Astrocyte (in vitro differentiated cells and primary cell): ENCODE measurements around the gene DDX23.

Source experiments
- EZH2 ChIP-seq: IDR thresholded peaks from 2 replicates; pipeline ENCODE4 v1.6.1; 2012; ENCODE audit warnings: mild to moderate bottlenecking, low read length, inconsistent platforms; ENCODE audit not compliant: insufficient read depth
- TF ChIP-seq, protein P1 (sequence below): IDR thresholded peaks from 2 replicates; pipeline ENCODE4 v1.5.1; 2011; ENCODE audit warnings: low read depth, mild to moderate bottlenecking, inconsistent platforms, low read length, moderate library complexity; ENCODE audit not compliant: insufficient read depth

DNA sequence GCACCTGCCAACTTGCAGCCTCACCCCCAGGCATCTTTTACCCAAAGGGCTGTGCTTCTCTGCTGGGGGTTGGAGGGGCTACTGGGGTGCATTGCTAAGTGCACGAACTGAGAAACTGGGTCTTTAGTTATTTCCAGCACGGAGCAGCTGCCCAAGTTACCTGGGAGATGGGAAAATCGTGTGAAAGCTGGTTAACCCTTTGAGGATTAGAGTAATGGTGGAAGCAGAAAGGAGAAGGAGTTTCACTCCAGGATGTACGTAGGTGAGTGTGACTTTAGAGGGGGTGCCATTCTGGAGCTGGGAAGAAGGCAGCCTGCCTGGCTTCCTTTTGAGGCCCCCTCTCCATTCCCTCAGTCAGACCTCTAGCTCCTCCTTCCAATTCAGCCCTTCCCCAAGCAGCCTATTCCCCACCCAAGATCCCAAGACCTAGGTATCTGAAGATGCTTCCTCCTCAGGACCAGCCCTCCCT lies 62.1 kb downstream of the DDX23 start:
- TF ChIP-seq, protein P1, sequence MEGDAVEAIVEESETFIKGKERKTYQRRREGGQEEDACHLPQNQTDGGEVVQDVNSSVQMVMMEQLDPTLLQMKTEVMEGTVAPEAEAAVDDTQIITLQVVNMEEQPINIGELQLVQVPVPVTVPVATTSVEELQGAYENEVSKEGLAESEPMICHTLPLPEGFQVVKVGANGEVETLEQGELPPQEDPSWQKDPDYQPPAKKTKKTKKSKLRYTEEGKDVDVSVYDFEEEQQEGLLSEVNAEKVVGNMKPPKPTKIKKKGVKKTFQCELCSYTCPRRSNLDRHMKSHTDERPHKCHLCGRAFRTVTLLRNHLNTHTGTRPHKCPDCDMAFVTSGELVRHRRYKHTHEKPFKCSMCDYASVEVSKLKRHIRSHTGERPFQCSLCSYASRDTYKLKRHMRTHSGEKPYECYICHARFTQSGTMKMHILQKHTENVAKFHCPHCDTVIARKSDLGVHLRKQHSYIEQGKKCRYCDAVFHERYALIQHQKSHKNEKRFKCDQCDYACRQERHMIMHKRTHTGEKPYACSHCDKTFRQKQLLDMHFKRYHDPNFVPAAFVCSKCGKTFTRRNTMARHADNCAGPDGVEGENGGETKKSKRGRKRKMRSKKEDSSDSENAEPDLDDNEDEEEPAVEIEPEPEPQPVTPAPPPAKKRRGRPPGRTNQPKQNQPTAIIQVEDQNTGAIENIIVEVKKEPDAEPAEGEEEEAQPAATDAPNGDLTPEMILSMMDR, result no peak
- no peak for TF ChIP-seq EZH2
